Measurements from ENCODE around the gene KCNQ1.

Gene KCNQ1

DNA sequence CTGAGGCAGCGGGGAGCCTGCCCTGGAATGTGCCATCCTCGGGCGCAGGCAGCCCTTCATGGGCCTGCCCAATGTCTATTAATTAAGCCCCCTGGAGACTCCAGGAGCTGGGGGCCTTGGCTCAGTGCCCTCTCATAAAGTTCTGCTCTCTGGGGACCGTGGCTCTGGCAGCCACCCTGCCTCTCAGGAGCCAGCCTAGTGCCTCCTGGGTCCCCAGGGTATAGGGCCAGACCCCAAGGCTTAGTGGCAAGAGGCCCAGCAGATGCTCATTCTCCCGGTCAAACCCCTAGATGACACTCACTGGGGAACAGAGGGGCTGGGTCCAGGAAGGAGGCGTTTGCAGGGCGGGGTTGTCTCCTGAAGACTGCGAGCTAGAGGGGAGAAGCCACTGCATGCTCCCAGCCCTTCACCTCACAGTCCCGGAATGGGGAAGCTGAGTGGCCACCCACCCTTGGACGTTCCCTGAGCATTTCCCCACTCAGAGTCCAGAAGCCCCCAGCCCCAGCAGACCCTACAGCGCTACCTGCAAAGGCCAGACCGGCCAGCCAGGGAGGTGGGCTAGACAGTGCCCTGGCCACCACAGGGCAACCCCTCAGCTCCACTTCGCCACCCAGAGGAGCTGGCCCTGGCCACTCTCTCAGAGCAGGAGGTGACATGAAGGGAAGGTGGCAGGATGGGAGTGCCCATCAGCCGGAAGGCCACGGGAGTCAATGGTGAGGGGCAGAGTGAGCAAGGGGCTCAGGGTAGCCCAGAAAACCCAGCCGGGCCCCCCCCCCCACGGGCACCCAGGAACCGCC, 357.8 kb downstream of the KCNQ1 start:
- TF ChIP-seq GATA2 (IDR thresholded peaks at IDR 0.05; ENCODE audit: low read depth, low read length), result no peak

DNA sequence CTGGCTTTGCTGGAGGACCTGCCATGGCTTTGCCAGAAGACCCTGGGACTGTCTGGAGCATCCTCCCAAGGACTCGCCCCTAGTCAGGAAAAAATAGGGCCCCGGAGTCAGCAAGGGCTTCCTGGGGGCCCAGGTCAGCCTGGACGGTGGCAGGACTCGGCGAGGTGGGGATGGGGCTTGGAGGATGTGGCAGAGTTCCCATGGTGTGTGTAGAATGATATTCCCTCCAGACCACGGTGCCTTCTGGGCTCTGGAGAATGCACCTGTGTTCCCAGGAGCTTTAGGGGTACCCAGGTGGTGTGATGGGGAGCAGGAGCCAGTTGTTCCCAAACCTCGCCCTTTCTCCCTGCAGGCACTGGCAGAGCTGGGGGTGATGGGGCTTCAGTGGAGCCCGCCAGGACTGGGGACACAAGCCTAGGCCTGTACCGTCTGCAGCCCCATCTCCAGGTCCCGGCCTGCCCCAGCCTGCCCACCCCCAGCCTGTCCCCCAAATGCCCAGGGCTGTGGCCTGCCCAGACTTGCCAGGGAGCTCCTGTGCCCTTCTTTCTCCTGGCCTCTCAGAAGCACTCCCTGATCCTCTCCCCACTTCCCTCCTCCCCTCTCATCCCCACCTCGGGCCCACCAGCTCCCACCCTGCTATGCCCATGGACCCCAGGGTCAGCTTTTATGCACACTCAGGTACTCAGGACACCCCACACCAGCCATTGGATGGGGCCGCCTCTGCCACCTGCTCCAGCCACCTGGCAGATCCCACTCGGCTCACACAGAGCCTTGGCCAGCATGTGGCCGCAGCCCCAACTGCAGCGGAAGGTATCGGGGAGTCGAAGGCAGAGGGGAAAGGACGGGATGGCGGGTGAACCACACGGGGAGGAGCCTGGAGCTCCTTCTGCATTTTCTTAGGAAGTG, 358.6 kb downstream of the KCNQ1 start:
- TF ChIP-seq GATA3 (IDR thresholded peaks at IDR 0.05; ENCODE audit: low read depth, low read length) (no peak), GATA2 (IDR thresholded peaks at IDR 0.05; ENCODE audit: low read depth, low read length) (no peak)

DNA sequence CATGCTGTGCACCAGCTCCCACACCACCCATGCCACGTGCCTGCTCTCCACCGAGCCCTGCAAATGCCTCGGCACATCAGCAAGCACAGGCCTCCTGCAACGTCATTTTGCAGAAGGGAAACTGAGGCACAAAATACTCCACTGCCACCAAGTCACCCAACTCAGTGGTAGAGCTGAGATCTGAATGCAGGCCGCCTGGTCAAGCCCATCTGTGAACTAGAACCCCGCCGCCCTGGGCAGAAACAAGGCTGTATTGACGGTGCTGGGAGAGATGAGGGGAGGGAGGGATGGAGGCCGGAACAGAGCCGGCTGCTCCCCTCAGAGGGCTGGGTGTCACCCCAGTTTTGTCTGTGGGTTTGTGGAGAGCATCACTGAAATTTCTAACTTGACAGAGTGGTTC, 359.4 kb downstream of the KCNQ1 start:
- TF ChIP-seq GATA2 (IDR thresholded peaks at IDR 0.05; ENCODE audit: low read depth, low read length), result no peak
- no peak for TF ChIP-seq GATA3 (IDR thresholded peaks at IDR 0.05; ENCODE audit: low read depth, low read length)

DNA sequence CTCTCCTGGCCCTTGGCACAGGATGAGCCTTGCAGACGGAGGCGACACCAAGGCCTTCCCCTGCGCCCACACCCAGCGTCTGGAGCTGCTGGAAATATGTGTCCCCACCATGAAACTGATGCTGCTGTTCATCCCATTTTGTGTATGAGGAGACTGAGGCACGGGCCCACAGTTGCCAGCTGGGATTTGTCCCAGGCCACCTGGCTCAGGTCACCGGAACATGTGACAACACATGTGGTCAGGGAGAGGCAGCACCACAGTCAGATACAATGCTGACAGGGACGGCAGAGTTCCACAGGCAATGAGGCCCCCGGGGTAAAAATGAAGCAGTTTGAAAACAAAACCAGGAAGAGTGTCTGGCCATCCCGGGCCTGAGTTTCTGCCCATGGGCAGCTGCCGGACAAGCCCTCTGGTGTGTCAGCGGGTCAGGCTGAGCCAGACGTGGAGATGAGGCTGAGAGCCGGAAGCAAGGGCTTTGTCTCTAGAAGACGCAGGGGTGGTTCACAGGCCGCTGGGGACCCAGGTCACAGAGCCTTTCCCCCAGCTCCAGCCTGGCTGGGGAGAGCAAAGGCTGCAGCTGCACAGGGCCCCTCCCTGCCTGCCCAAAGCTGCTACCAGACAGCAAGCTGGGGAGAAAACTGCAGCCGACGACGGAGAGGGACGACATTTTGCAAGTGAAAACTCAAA, 360.0 kb downstream of the KCNQ1 start:
- TF ChIP-seq GATA2 (IDR thresholded peaks at IDR 0.05; ENCODE audit: low read depth, low read length) (no peak), GATA3 (IDR thresholded peaks at IDR 0.05; ENCODE audit: low read depth, low read length) (no peak)

DNA sequence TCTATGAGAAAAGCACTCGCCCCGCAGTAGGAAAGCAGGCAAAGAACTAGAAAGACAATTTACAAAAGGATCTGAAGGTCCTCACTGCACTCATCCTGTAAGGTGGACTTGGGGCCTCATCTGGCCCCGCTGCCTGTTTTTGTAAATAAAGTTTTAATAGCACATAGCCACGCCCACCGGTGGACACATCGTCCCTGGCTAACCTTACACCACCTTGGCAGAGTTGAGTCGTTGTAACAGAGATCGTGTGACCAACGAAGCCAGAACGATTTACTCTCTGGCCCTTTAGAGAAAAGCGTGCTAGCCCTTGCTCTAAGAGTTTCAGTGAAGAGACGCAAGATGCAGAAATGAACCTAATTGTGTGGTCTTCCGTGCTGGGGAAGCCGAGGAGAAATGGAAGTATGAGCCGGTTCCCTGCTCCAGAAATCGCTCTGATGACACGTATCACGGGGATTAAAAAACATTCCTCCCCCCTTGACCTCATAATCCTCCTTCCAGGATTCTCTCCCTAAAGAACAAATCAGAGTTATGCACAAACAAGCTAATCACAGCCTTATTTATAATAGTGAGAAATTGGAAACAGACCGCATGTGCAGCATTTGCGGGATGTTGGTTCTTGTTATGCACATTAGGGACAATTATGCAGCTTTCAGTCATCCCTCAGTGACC, 360.7 kb downstream of the KCNQ1 start:
- TF ChIP-seq GATA2 (IDR thresholded peaks at IDR 0.05; ENCODE audit: low read depth, low read length), result no peak
- no peak for TF ChIP-seq GATA3 (IDR thresholded peaks at IDR 0.05; ENCODE audit: low read depth, low read length)

DNA sequence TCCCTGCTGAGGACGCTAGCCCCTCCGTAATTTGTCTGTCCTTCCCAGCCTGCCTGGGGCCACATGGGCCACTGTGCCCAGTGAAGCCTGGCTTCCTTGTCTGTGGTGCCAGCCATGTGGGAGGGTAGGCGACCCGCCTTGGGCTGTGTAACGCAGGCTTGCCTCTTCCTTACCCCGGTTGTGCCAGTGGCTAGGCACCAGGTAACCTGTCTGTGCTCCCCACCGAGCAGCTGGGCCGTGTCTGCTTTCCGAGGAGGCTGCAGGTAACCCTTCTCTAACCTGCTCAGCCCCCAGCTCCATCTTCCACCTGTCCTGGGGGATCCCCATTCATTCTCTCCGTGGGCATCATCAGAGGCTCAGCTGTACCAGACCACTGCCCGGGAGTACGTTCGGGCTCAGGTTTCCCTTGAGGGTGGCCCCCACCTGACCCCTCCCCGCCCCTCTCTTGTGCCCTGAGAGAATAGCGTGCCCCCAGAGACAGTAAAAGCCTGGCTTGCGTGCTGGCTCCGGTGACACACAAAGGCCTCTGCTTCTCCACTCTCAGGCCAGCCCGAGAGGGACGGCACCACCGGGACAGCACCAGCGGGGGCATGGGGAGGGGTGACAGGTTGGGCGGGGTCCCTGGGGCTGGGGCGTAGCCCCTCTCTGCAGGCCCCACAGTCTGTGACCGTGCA, 361.7 kb downstream of the KCNQ1 start:
- TF ChIP-seq GATA2 (IDR thresholded peaks at IDR 0.05; ENCODE audit: low read depth, low read length), result no peak
- TF ChIP-seq GATA3 (IDR thresholded peaks at IDR 0.05; ENCODE audit: low read depth, low read length), result no peak

DNA sequence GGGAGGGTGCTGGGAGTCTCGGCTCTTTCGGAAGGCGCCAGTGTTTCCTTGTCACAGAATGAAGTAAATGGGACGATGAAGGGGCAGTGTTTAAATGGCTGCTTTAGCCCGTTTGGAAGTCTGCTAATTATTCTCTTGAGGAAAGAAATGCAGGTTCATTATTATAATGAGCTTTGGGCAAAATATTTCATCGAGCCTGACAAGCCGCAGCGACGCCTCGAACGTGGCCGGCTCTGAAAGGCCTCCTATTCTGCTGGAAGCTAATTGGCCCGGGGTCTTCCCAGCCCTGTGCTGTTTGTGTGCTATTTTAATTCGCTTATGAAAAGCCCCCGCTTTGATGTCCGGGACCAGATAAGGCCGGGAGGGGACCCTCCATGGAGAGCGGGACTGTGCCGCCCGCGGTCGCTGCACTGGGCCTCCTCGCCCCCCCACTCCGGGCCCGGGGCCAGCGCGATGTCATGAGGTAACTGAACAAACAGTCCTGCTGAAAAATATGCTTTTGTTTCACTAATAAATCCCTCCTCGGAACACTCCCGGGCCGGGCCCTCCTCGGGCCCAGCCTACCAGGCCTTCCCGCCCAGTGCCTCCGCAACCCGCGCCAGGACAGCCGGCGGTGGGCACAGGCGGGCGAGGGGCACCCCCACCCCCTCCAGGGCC, 362.3 kb downstream of the KCNQ1 start:
- TF ChIP-seq GATA3 (IDR thresholded peaks at IDR 0.05; ENCODE audit: low read depth, low read length) (no peak), GATA2 (IDR thresholded peaks at IDR 0.05; ENCODE audit: low read depth, low read length) (peak; percentile 12; the same call in 1 of the 2 replicates)

DNA sequence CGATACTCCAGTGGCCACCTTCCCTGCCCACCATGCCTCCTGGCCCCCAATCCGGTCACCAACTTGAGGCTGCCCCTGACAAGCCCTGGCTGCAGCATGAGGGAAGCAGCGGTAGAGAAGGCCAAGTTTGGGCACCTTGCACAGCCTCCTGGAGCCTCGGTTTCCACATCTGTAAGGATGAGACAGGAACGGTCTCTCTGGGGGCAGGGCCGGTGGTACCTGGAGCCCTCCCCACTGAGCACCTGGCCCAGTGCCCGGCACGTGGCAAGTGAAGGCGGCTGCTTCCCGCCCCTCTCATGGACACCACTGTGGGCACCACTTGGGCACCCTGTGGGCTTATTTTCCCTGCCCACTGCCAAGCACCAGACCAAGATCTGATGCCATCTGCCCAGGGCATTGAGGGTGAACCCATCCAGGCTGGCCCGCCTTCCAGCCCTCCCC, 363.0 kb downstream of the KCNQ1 start:
- no peak for TF ChIP-seq GATA2 (IDR thresholded peaks at IDR 0.05; ENCODE audit: low read depth, low read length)
- TF ChIP-seq GATA3 (IDR thresholded peaks at IDR 0.05; ENCODE audit: low read depth, low read length), result no peak

DNA sequence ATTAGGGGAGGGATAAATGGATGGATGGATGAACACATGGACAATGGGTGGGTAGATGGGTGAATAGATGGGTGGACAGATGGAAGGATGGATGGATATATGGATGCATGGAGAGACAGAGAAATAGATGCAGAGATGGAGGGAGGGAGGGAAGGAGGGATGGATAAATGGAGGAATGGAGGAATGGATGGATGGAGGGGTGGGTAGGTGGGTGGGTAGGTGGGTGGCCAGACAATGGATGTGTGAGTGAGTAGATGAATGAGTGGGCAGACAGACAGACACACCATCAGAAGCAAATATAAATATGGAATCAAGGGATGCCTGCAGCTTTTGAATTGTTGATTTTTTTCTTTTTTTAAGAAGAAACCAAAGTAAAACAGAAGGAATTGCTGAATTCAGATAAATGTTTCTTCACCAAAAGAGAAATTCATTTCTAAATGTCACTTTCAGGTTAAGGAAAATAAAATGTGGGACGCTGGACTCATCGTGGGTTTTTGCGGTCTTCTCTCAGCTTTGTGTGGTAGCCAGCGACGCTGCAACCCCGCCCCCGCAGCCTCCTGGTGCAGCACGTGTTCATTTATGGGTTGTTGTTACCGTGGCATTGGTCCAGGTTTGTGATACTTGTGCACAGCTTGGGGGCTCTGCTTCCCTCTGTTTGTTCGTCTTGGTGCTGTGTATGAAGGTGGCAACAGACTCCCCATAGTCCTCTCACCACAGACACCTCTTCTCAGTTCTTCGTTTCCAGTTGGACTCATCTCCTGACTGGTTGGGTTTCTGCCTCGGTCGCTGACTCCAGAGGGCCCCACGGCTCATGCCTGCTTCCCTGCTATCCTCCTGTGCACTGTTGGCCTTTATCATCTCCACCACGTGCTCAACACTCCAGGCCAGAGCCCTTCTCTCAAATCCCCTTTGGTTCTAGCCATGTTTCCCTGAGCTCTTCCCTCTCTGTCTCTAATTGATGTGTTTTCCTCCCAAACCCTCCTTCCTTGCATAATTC, 364.3 kb downstream of the KCNQ1 start:
- no peak for TF ChIP-seq GATA2 (IDR thresholded peaks at IDR 0.05; ENCODE audit: low read depth, low read length)
- no peak for TF ChIP-seq GATA3 (IDR thresholded peaks at IDR 0.05; ENCODE audit: low read depth, low read length)

DNA sequence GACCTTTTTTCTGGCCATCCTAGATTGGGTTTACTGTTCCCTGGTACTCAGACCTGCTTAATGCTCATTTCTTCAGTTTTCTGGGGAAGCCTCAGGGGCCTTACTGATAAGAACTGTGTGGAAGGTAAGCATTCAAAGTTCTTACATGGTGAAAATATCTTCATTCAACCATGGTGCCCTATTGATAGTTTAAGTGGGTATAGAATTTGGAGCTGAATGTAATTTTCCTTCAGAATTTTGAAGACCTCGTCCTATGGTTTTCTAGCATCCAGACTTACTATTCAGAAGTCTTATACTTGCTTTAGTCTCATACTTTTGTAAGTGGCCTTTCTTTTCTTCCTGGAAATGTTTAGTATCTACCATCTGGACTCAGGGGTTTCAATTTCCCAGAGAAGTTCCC, 365.0 kb downstream of the KCNQ1 start:
- TF ChIP-seq GATA2 (IDR thresholded peaks at IDR 0.05; ENCODE audit: low read depth, low read length) (no peak), GATA3 (IDR thresholded peaks at IDR 0.05; ENCODE audit: low read depth, low read length) (no peak)

DNA sequence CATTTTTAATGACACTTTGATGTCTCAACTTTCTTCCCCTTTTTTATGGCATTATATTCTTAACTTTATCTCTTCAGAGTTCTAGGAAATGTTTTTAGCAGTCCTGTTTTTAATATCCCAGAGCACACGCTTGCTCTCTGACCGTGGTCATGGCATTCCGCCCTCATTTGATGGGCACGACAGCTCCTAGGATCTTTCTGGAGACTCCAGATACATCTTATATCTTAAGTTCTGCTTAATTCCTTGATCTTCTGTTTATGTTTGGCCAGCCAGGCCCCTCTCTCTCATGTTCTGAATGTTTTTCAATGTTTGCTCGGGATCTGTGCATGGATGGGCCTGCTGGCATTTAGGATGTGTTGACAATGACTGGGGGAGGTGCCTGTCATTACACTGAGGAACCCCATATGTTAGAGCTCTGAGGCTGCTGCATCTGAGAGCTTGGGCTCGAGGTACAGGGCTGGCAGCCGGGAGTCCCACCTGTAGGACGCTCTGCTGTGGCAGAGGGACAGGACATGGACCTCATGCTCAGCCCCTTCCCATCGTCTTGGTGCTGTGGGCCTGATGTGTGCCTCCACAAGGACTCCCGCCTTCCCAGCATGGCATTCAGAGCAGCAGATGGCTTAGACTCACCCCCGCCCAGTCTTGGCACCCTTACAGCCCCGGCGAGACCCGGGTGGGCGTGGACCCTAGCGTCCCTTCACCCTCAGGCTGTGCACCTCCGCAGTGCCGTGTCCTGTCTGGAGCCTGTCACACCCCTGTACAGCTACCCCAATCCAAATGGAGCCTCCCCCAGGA, 365.8 kb downstream of the KCNQ1 start:
- TF ChIP-seq GATA2 (IDR thresholded peaks at IDR 0.05; ENCODE audit: low read depth, low read length) (no peak), GATA3 (IDR thresholded peaks at IDR 0.05; ENCODE audit: low read depth, low read length) (no peak)
